HL-60 (cell line): Measurements from ENCODE around the gene MKRN2.

Experiments
- CTCF ChIP-seq: IDR thresholded peaks from one replicate; pipeline ENCODE4 v1.5.1; 2011; ENCODE audit warnings: low read length, control low read depth, inconsistent platforms; ENCODE audit not compliant: insufficient read depth
- GABPA ChIP-seq: IDR thresholded peaks from 2 replicates; pipeline ENCODE4 v1.6.1; 2012; ENCODE audit warnings: low read depth
- POLR2AphosphoS5 ChIP-seq: IDR thresholded peaks from 2 replicates; pipeline ENCODE4 v1.6.1; 2012; ENCODE audit warnings: low read depth
- REST ChIP-seq: IDR thresholded peaks from 2 replicates; pipeline ENCODE4 v1.6.1; 2012; ENCODE audit warnings: low read depth; ENCODE audit not compliant: insufficient replicate concordance

- no peak for TF ChIP-seq CTCF
- no peak for TF ChIP-seq GABPA
- TF ChIP-seq REST = no peak
- no peak for TF ChIP-seq POLR2AphosphoS5
These were observed 25.8 kb downstream of the MKRN2 start for GRCh38 chr3:12582730-12583129.
